Stimulated activated CD4-positive, alpha-beta T cell treated with anti-CD3 and anti-CD28 coated beads, TNF-alpha, amount 100 ng/mL, for 48 hours (primary cell): ENCODE results near the gene DACT2.
A peak's percentile ranks its signal among the peaks of the same experiment; 100 is the strongest.
"Not testable (repeated sequence)": the region's sequence is repeated elsewhere in the genome, so short reads cannot be mapped to it uniquely, and the experiment has no call there.

ENCODE experiments used
- DNase-seq, 3 donors: peaks; one replicate each; pipeline ENCODE4 v3.0.0-alpha.2; 2020; ENCODE audit warnings: low read depth in 3 of 3

The DACT2 gene

GRCh38 chr6:168319279-168320111, at the start of gene DACT2:
Gene DACT2, minus strand, starts transcription at chr6:168319777. Its CDS starts 144 bp downstream, at chr6:168319633.
- DNase-seq: no peak

DNA sequence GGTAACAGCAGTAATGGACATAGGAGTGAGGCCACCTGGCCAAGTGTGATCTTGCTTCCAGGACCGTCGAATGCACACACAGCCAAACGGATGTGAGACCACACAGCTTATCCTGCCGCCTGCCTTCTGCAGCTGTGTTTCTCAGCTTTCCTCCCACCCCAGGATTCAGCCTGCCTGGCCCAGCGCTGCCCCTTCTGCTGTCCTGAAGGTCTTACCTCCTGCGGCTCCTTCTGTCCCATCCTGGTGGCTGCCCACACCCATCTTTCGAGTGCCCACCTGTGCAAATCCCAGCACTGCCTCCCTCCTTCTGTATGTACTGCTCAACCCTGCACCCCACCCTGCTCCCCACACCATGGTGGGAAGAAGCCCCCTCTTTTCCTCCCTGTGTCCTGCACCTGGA, 49.4 kb upstream of the DACT2 start:
- no peak for DNase-seq

GRCh38 chr6:168368066-168368820, 48.7 kb upstream of the DACT2 start:
- DNase-seq: no peak

GRCh38 chr6:168367285-168367751, 47.7 kb upstream of the DACT2 start:
- no peak for DNase-seq

DNA sequence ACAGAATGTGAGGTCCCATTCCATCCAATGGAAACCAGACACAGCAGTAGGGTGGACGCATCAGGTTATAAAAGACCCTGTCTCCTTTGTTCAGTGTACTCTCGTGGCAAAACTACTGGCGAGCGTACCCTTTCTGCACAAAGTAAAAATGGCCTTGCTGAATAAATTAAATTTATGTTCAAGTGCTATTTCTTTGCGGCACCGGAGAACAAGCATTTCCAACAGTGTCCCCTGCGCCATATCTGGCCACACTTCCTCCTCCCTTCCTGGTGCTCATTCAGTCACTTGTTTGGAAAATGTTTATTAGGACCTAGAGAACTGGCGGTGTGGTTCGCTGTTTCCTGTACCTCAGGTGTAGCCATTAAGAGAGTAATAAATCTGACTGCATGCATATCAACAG, 46.9 kb upstream of the DACT2 start:
- DNase-seq: no peak

- DNase-seq: no peak
Measured at GRCh38 chr6:168365422-168366165, 46.0 kb upstream of the DACT2 start.

DNA sequence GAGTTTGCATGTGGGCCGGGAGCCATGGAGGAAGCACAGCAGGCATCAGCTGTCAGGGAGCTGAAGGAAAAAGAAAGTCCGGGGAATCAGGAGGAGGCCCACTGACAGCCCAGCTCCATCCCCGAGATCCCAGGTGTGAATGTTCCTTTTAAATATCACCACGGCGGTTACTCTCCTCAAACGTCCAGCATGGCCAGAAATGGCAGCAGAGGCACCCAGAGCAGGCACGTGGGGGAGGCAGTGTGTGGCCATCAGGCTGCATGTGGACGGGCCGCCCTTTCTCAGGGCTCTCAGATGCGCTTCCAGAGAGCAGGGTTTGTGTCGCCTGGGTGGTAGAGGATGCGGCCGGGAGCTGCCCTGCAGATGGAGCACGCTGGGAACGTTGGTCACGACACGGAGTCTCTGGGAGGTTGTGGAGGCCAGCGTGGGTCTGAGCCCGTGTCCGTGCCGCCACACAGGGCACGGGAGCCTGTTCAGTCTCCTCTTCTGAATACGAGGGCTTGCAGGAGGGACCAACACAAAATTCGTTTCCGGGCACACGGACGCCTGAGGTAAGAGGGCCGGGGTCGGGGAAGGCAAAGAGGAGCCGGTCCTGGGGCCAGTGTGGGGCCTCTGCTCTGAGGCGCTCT, 45.3 kb upstream of the DACT2 start:
- no peak for DNase-seq

- no peak for DNase-seq
Measured at GRCh38 chr6:168363811-168364792, 44.5 kb upstream of the DACT2 start.

DNA sequence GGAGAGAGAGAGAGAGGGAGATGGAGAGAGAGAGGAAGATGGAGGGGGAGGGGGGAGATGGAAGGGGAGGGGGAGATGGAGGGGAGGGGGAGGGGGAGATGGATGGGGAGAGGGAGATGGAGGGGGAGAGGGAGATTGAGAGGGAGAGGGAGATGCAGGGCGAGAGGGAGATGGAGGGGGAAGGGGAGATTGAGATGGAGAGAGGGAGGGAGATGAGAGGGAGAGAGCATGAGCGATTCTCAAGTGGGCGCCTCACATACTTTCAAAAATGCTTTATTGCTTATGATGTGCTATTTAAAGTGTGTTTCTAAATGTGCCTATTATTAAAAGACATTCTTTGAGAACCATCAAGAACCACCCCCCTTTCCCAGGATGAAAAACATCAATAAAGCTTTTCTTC, 43.7 kb upstream of the DACT2 start:
- DNase-seq: no peak

- no peak for DNase-seq
Measured at GRCh38 chr6:168362276-168362990, 42.9 kb upstream of the DACT2 start.

- no peak for DNase-seq
Measured at GRCh38 chr6:168361766-168362165, 42.2 kb upstream of the DACT2 start.

DNA sequence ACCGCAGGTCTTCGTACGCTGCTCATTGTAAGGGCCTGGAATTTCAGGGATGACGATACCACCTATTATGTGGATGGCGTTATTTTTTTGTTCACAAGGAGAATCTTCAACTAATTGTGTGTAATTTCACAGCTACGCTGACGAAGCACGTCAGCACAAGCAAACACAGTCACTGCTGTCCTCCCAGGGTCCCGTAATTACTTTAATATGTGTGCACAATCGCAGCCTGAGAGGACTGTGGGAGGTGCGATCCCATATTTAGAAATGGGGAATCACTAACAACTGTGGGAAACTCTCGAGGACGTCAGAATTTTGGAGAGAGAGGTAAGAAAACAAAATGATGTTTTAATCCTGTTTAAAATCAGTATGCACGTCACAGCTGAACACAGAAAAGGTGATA, 40.2 kb upstream of the DACT2 start:
- DNase-seq: no peak

DNA sequence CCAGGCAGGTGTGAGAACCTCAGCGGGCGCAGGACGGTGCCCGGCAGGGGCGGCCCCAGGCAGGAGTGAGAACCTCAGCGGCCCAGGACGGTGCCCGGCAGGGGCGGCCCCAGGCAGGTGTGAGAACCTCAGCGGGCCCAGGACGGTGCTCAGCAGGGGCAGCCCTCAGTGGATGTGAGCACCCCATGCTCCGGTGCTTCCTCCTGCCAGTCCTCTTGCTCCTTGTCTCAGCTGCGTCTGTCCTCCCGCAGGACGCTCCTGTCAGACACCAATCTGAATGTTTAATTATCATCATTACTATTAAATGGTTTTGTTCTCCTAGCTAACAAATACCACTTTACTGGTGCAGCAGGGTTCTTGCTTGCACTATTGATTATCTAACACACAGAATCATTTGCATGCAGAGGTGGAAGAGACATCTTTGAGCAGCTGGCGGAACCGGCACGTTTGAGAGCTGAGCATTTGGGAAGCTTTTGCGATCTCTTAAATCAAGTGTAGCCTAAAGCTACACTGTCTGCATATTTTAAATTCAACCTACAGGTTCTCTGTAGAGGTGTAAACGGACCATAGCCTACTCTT, 39.4 kb upstream of the DACT2 start:
- no peak for DNase-seq

DNA sequence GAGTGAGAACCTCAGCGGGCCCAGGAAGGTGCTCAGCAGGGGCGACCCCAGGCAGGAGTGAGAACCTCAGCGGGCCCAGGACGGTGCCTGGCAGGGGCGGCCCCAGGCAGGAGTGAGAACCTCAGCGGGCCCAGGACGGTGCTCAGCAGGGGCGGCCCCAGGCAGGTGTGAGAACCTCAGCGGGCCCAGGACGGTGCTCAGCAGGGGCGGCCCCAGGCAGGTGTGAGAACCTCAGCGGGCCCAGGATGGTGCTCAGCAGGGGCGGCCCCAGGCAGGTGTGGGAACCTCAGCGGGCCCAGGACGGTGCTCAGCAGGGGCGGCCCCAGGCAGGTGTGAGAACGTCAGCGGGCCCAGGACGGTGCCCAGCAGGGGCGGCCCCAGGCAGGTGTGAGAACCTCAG, 37.3 kb upstream of the DACT2 start:
- DNase-seq: not testable (repeated sequence)

DNA sequence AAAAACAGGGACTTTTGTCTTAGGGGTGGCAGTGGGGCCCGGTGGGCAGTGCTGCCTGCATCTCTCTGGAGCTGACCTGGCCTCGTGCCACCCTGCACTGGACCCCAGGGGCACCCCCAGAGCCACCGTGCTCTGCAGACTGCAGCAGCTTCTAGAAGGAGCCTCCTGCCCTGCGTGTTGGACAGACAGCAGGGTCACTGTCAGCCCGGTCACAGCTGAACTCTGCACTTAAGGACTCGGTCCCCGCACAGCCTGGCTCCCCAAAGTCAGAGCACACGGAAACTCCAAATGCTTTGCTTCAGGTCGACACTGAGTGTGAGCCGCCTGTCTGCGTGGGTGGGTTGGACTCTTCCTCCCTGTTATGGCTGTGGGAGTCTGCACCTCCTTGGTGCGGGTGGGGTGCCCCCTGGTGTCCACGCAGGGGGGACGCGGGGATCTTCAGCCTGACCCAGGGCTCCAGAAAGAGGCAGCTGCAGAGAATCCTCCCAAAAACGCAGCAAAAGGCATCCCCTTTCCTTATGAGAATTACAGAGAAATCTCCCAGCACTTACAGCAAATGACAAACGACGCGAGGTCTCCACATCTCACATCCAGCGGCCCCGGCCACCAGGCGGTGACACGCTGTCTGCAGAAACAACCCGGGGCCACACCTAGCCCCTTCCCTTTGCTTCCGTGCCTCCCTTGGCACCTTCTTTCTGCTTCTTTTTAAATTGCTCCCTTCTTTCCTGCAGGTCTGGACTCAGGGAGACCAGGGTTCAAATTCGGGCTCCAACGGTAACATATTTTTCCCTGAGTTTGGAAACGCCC, 36.3 kb upstream of the DACT2 start:
- DNase-seq: peak; percentile 7 to 14 (median 12)

DNA sequence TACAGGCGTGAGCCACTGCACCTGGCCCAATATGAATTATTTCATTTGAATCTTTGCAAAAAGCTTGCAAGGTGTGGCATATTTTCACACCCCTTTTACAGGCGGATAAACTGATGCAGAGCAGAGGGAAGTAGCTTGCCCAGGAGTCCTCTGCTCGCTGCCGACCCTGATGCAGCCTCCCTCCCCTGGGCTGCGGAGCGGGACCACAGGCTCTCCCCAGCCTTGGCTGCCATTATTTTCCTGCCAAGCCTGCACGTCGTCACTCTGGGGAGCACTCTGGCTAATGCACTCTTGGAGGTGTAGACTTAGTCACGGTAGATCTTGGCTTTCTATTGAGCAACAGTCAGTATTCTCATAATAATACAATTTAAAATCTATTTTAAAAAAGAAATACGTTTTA, 34.8 kb upstream of the DACT2 start:
- DNase-seq: no peak

DNA sequence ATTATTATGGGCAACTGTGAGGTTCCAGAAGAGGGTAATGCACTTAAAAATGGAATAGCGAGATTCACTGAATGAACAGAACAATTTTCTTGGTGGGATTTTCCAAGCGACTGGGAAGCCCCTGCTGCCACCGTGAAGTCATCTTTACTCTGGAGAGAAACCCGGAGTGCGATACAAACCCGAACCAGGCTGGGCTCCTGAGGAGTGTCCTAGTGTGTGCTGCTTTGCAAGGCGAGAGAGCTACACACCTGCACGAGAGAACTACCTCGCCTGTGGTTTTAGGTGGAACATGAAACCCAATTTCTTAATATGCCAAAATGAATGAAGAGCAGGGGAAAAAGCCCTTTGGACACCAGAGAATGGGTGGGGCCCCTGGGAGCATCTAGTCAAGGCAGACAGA, 33.5 kb upstream of the DACT2 start:
- DNase-seq: no peak

DNA sequence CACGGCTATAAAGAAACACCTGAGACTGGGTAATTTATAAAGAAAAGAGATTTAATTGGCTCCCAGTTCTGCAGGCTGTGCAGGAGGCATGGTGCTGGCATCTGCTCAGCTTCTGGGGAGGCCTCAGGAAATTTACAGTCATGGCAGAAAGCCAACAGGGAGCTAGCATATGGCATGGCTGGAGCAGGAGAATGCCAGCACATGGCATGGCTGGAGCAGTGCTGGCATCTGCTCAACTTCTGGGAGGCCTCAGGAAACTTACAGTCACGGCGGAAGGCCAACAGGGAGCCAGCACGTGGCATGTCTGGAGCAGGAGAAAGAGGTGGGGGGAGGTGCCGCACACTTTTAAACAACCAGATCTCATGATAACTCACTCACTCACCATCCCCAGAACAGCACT, 32.5 kb upstream of the DACT2 start:
- no peak for DNase-seq

DNA sequence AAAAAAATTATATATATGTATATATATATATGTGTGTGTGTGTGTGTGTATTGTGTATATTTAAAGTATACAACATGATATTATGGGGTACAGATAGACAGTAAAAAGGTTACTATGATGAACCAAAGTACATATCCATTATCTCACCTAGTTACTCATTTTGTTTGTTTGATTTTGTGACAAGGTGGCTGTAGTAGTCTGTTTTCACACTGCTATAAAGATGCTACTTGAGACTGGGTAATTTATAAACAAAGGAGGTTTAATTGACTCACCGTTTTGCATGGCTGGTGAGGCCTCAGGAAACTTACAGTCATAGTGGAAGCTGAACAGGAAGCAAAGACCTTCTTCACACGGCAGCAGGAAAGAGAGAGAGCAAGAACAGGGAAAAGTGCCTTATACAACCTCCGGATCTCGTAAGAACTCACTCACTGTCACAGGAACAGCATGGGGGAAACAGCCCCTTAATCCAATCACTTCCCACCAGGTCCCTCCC, 30.2 kb upstream of the DACT2 start:
- no peak for DNase-seq
